Urinary bladder (tissue), 4 donors: ENCODE measurements around the gene ITPKB. TPM values are rescaled to one million over a fixed set of nuclear protein-coding genes. Genes with fewer than 3 reads are reported as not detected.

Experiments used
- DNase-seq: peaks from one replicate; pipeline ENCODE4 v3.0.0-alpha.2; 2015; ENCODE audit errors: extremely low spot score
- H3K27ac ChIP-seq: one replicate; pipeline ENCODE4 v1.5.1; 2013; ENCODE audit warnings: low read depth, mild to moderate bottlenecking, moderate library complexity
- H3K36me3 ChIP-seq: one replicate; pipeline ENCODE4 v1.6.1; 2013; ENCODE audit warnings: mild to moderate bottlenecking, moderate library complexity; ENCODE audit not compliant: insufficient read depth
- H3K4me1 ChIP-seq: one replicate; pipeline ENCODE4 v1.6.1; 2013; ENCODE audit warnings: mild to moderate bottlenecking, moderate library complexity; ENCODE audit not compliant: insufficient read depth
- H3K4me3 ChIP-seq: one replicate; pipeline ENCODE4 v1.5.1; 2013; ENCODE audit warnings: low read depth, low read length
- WGBS: extraction: QIAGEN DNeasy Blood & Tissue Kit; methylation state at CpG from one replicate; pipeline ENCODE4 v1.1.7; 2013; 5-methylcytosine and 5-hydroxymethylcytosine counted together
- polyA plus RNA-seq: library from polyadenylated mRNA; stranded (reverse); fragments of 200-250 nt; gene quantifications from one replicate; pipeline ENCODE4 v1.2.3, GENCODE V29; 2013
- total RNA-seq: library from RNA; depleted of rRNA; stranded (reverse); fragments of >200 nt; gene quantifications from one replicate; pipeline ENCODE4 v1.2.3, GENCODE V29; 2014
- donor health status: healthy with polysubstance abuse.
- donor health status: healthy.

ITPKB gene
- total and polyA plus RNA-seq, 2 donors = 21.6 to 62.3 TPM

GRCh38 chr1:226610671-226611070 lies 128.4 kb downstream of the ITPKB start:
- H3K4me1 ChIP-seq = no peaks in the 10 kb centered on the region
- H3K4me3 ChIP-seq = no peak overlapping the region
- no peak for DNase-seq
- H3K36me3 ChIP-seq = no peaks in the 10 kb centered on the region
- 93% methylated on average over 7 of the region's 7 CpGs for WGBS
- H3K27ac ChIP-seq = no peak overlapping the region

GRCh38 chr1:226609836-226610455 lies 129.1 kb downstream of the ITPKB start:
- no peak for DNase-seq
- 82% methylated on average over 11 of the region's 11 CpGs for WGBS
- no peak overlapping the region for H3K4me3 ChIP-seq
- no peaks in the 10 kb centered on the region for H3K4me1 ChIP-seq
- H3K36me3 ChIP-seq = no peaks in the 10 kb centered on the region
- no peak overlapping the region for H3K27ac ChIP-seq

GRCh38 chr1:226608699-226609505 lies 130.2 kb downstream of the ITPKB start:
- no peaks in the 10 kb centered on the region for H3K4me1 ChIP-seq
- no peak for DNase-seq
- no peak overlapping the region for H3K4me3 ChIP-seq
- H3K27ac ChIP-seq = no peak overlapping the region
- no peaks in the 10 kb centered on the region for H3K36me3 ChIP-seq
- 67% methylated on average over 18 of the region's 18 CpGs for WGBS

- no peak overlapping the region for H3K27ac ChIP-seq
- no peaks in the 10 kb centered on the region for H3K4me1 ChIP-seq
- no peak for DNase-seq
- WGBS = 96% methylated on average over 1 of the region's 1 CpG
- no peaks in the 10 kb centered on the region for H3K36me3 ChIP-seq
- H3K4me3 ChIP-seq = no peak overlapping the region
Observed at GRCh38 chr1:226607821-226608220, 131.3 kb downstream of the ITPKB start.

- H3K36me3 ChIP-seq = no peaks in the 10 kb centered on the region
- no peaks in the 10 kb centered on the region for H3K4me1 ChIP-seq
- no peak for DNase-seq
- 92% methylated on average over 12 of the region's 12 CpGs for WGBS
- H3K4me3 ChIP-seq = no peak overlapping the region
- H3K27ac ChIP-seq = no peak overlapping the region
Observed at GRCh38 chr1:226607268-226607660, 131.8 kb downstream of the ITPKB start.

- 70% methylated on average over 11 of the region's 11 CpGs for WGBS
- Histone ChIP-seq H3K27ac (no peak overlapping the region), H3K4me3 (no peak overlapping the region), H3K4me1 (no peaks in the 10 kb centered on the region), H3K36me3 (no peaks in the 10 kb centered on the region)
- DNase-seq = no peak
Observed at GRCh38 chr1:226606311-226607267, 132.5 kb downstream of the ITPKB start.

GRCh38 chr1:226605318-226605950 lies 133.6 kb downstream of the ITPKB start:
- WGBS = 90% methylated on average over 9 of the region's 9 CpGs
- H3K36me3 ChIP-seq = no peaks in the 10 kb centered on the region
- no peak overlapping the region for H3K4me3 ChIP-seq
- H3K4me1 ChIP-seq = no peaks in the 10 kb centered on the region
- H3K27ac ChIP-seq = no peak overlapping the region
- no peak for DNase-seq

- Histone ChIP-seq H3K4me1 (no peaks in the 10 kb centered on the region), H3K4me3 (no peak overlapping the region), H3K36me3 (no peaks in the 10 kb centered on the region), H3K27ac (no peak overlapping the region)
- 66% methylated on average over 9 of the region's 9 CpGs for WGBS
- no peak for DNase-seq
Observed at GRCh38 chr1:226604560-226605317, 134.3 kb downstream of the ITPKB start.

GRCh38 chr1:226603858-226604559 lies 135.1 kb downstream of the ITPKB start:
- 63% methylated on average over 19 of the region's 19 CpGs for WGBS
- DNase-seq = no peak

GRCh38 chr1:226603022-226603857 lies 135.8 kb downstream of the ITPKB start:
- Histone ChIP-seq H3K4me1 (no peaks in the 10 kb centered on the region), H3K36me3 (no peaks in the 10 kb centered on the region), H3K4me3 (no peak overlapping the region), H3K27ac (no peak overlapping the region)
- no peak for DNase-seq
- 75% methylated on average over 8 of the region's 8 CpGs for WGBS

More at GRCh38 chr1:226603858-226604559, 135.1 kb downstream of the ITPKB start:
- Histone ChIP-seq H3K27ac (no peak overlapping the region), H3K4me1 (no peaks in the 10 kb centered on the region), H3K4me3 (no peak overlapping the region), H3K36me3 (no peaks in the 10 kb centered on the region)

GRCh38 chr1:226602186-226603021 lies 136.7 kb downstream of the ITPKB start:
- WGBS = 66% methylated on average over 24 of the region's 24 CpGs
- H3K27ac ChIP-seq = no peak overlapping the region
- no peak overlapping the region for H3K4me3 ChIP-seq
- no peak for DNase-seq
- no peaks in the 10 kb centered on the region for H3K36me3 ChIP-seq
- H3K4me1 ChIP-seq = no peaks in the 10 kb centered on the region
